NCI-H2196 treated with DMSO at 0.1 percent for 48 hours (cell line): ENCODE measurements around the gene NOXO1.
A peak's percentile ranks its signal among the peaks of the same experiment; 100 is the strongest.

Experiments used
- DNase-seq: peaks from one replicate; lab custom pipeline; 2025; ENCODE audit not compliant: unreplicated experiment; lab: John Stamatoyannopoulos, UW

The NOXO1 gene

GRCh38 chr16:1981398-1981836, at the start of gene NOXO1:
Gene NOXO1, minus strand, starts transcription at chr16:1981469. Its CDS starts 290 bp downstream, at chr16:1981179.
- DNase-seq: no peak

- DNase-seq: no peak
These were observed 48.8 kb upstream of the NOXO1 start for GRCh38 chr16:2030036-2030435.

- DNase-seq: no peak
These were observed 48.1 kb upstream of the NOXO1 start for GRCh38 chr16:2029350-2029749.

GRCh38 chr16:2028620-2029220, 47.5 kb upstream of the NOXO1 start:
- no peak for DNase-seq

- DNase-seq: no peak
These were observed 46.9 kb upstream of the NOXO1 start for GRCh38 chr16:2028146-2028545.

- DNase-seq: no peak
These were observed 46.0 kb upstream of the NOXO1 start for GRCh38 chr16:2027024-2028010.

GRCh38 chr16:2026461-2027023, 45.3 kb upstream of the NOXO1 start, which contains the start of gene NHERF2:
Gene NHERF2, plus strand, starts transcription at chr16:2026902. Its CDS starts 104 bp downstream, at chr16:2027006.
- no peak for DNase-seq

- no peak for DNase-seq
These were observed 44.7 kb upstream of the NOXO1 start for GRCh38 chr16:2025878-2026460.

- no peak for DNase-seq
These were observed 44.0 kb upstream of the NOXO1 start for GRCh38 chr16:2025251-2025650.

GRCh38 chr16:2024032-2024420, 42.8 kb upstream of the NOXO1 start:
- no peak for DNase-seq

GRCh38 chr16:2023092-2024031, 42.1 kb upstream of the NOXO1 start:
- DNase-seq: peak; percentile 66

- DNase-seq: no peak
These were observed 41.4 kb upstream of the NOXO1 start for GRCh38 chr16:2022723-2023091.

GRCh38 chr16:2019921-2020831, 38.9 kb upstream of the NOXO1 start:
- no peak for DNase-seq

- DNase-seq: no peak
These were observed 38.2 kb upstream of the NOXO1 start, which contains the start of gene NPW for GRCh38 chr16:2019518-2019920. Gene NPW, plus strand, starts transcription at chr16:2019785.

GRCh38 chr16:2016407-2016922, 35.2 kb upstream of the NOXO1 start:
- DNase-seq: no peak

GRCh38 chr16:2015947-2016208, 34.6 kb upstream of the NOXO1 start:
- DNase-seq: no peak

GRCh38 chr16:2015117-2015946, 34.1 kb upstream of the NOXO1 start:
- DNase-seq: no peak

- no peak for DNase-seq
These were observed 32.3 kb upstream of the NOXO1 start for GRCh38 chr16:2013527-2013926.
